PC-9 (cell line): ENCODE results near the gene C19orf12. TPM values are rescaled to one million over a fixed set of nuclear protein-coding genes. Genes with fewer than 3 reads are reported as not detected.

ENCODE experiments used
- BruUV-seq: library from RNA; stranded (reverse); fragments of 400-500 nt; replicated peaks from 2 replicates; lab custom pipeline; 2021; lab: Mats Ljungman, UMichigan
- CTCF ChIA-PET: fragments of 300-600 bp; sonication (Branson Sonifier 250); formaldehyde crosslinking; loops from one replicate; lab custom pipeline; 2022; ENCODE audit warnings: antibody characterized with exemption; lab: Charles Lee
- POLR2A ChIA-PET: fragments of 300-600 bp; sonication (Branson Sonifier 250); formaldehyde crosslinking; loops from one replicate; lab custom pipeline; 2022; ENCODE audit warnings: antibody characterized with exemption; ENCODE audit not compliant: unreplicated experiment; lab: Charles Lee
- DNase-seq, 2 experiments: peaks; one replicate each; pipeline versions ENCODE4 v3.0.0 to v3.0.0-alpha.2; 2015 to 2022; ENCODE audit warnings: mixed read lengths in 1 of 2
- H2AFZ ChIP-seq: fragments of 200-600 bp; sonication (generic); 2 replicates; pipeline ENCODE4 v1.8.1; 2017; ENCODE audit warnings: antibody characterized with exemption
- H3F3A ChIP-seq: fragments of 200-600 bp; sonication (generic); 2 replicates; pipeline ENCODE4 v1.8.1; 2017; ENCODE audit warnings: antibody characterized with exemption, mild to moderate bottlenecking, low read depth; ENCODE audit not compliant: insufficient read depth
- H3K27ac ChIP-seq: fragments of 200-600 bp; sonication (generic); 2 replicates; pipeline ENCODE4 v1.6.1; 2016; ENCODE audit warnings: mixed run types
- H3K27me3 ChIP-seq: fragments of 200-600 bp; sonication (generic); 2 replicates; pipeline ENCODE4 v1.6.1; 2016; ENCODE audit warnings: low read depth, mixed run types; ENCODE audit not compliant: insufficient read depth
- H3K36me3 ChIP-seq: fragments of 200-600 bp; sonication (generic); 2 replicates; pipeline ENCODE4 v1.6.1; 2016; ENCODE audit warnings: low read depth, mixed run types
- H3K4me1 ChIP-seq: fragments of 200-600 bp; sonication (generic); replicated peaks from 2 replicates; pipeline ENCODE4 v1.6.1; 2016; ENCODE audit warnings: mixed run types; ENCODE audit not compliant: insufficient read depth
- H3K4me2 ChIP-seq: fragments of 200-600 bp; sonication (generic); 2 replicates; pipeline ENCODE4 v1.6.1; 2017; ENCODE audit warnings: mixed run types
- H3K4me3 ChIP-seq: fragments of 200-600 bp; sonication (generic); 2 replicates; pipeline ENCODE4 v1.6.1; 2016; ENCODE audit warnings: mixed run types
- H3K79me2 ChIP-seq: fragments of 200-600 bp; sonication (generic); 2 replicates; pipeline ENCODE4 v1.6.1; 2017; ENCODE audit warnings: low read depth, mixed run types
- H3K9me2 ChIP-seq: fragments of 200-600 bp; sonication (generic); 2 replicates; pipeline ENCODE4 v1.8.1; 2017; ENCODE audit warnings: mild to moderate bottlenecking; ENCODE audit not compliant: insufficient read depth
- H3K9me3 ChIP-seq: fragments of 200-600 bp; sonication (generic); 2 replicates; pipeline ENCODE4 v1.8.1; 2016; ENCODE audit warnings: low read depth; ENCODE audit not compliant: insufficient read depth
- H4K20me1 ChIP-seq: fragments of 200-600 bp; sonication (generic); 2 replicates; pipeline ENCODE4 v1.8.1; 2017; ENCODE audit not compliant: insufficient read depth
- CTCF ChIP-seq: fragments of 200-600 bp; sonication (generic); conservative IDR thresholded peaks from 2 replicates; pipeline ENCODE4 v1.6.1; 2017; ENCODE audit warnings: mixed run types, antibody characterized with exemption, mild to moderate bottlenecking, moderate library complexity
- EZH2 ChIP-seq: fragments of 200-600 bp; sonication (generic); IDR thresholded peaks from 2 replicates; pipeline ENCODE4 v1.8.0; 2017; ENCODE audit warnings: antibody characterized with exemption, low read depth
- intact Hi-C: fragments of 100-400 bp; cut with micrococcal nuclease; formaldehyde crosslinking; loops from one replicate; pipeline ENCODE4 v1.10.0; 2022; ENCODE audit not compliant: unreplicated experiment
- total RNA-seq: library from RNA; stranded (reverse); gene quantifications from 2 replicates; pipeline ENCODE4 v1.2.3, GENCODE V29; 2021

Gene C19orf12
- total RNA-seq, 1 experiment from 2014 or later = 14.8 TPM

DNA sequence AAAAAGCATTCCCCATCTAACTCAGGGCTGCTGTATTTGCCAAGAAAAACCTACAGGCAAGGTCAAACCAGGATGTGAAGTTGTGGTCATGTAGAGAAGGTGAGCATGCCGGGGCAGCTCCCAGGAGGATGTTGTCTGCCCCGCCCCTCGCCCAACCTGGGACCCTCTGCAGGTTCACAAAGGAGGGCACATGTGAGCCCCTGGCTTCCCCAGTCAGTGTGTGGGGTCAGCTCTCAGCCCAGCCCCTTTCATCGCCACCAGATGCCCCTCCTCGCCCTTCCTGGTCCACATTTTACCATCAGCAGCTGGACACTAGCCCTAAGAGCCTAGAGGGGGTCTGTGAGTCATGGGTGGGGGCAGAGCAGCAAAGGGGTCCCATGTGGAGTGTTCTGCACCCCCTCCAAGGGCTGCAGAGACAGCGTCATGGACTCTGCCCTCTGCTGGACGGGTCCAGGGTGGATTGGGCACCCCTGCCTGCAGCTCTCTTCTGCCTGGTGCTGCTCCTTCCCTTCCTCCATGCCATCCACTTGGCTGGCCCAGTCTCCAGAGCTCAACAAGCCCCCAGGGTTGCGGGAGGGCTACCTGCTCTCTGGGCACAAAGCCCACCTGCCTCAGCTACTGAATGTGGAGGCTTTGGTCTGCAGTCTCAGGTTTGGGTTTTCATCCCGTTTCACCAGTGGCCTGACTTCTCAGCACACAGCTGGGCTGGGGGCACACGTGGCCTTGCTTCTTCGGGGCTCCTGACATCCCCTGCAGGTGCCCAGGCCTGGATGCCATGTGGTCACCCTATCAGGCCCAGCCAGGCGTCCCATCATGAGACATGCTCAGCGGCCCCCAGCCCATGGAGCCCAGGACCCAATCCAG, 46.1 kb downstream of the C19orf12 start:
- H3F3A ChIP-seq = peaks cover 58% of the 10 kb centered on the region
- H3K27me3 ChIP-seq = no peaks in the 10 kb centered on the region
- no peak overlapping the region for H2AFZ ChIP-seq
- TF ChIP-seq CTCF (no peak; the same call in 1 of the 2 replicates), EZH2 (no peak)
- no peak overlapping the region for H3K4me2 ChIP-seq
- CTCF ChIA-PET = no interaction called here
- H4K20me1 ChIP-seq = peaks cover 25% of the 10 kb centered on the region
- no TSS peak for BruUV-seq
- no peak overlapping the region for H3K4me3 ChIP-seq
- intact Hi-C loops = no loop called here
- no peaks in the 10 kb centered on the region for H3K9me2 ChIP-seq
- no peak overlapping the region for H3K27ac ChIP-seq
- peaks cover 82% of the 10 kb centered on the region for H3K79me2 ChIP-seq
- DNase-seq = no peak
- peaks cover 18% of the 10 kb centered on the region; the same call in 1 of the 2 replicates for H3K36me3 ChIP-seq
- H3K4me1 ChIP-seq = peaks cover 60% of the 10 kb centered on the region
- no peaks in the 10 kb centered on the region for H3K9me3 ChIP-seq
- POLR2A ChIA-PET = no interaction called here

DNA sequence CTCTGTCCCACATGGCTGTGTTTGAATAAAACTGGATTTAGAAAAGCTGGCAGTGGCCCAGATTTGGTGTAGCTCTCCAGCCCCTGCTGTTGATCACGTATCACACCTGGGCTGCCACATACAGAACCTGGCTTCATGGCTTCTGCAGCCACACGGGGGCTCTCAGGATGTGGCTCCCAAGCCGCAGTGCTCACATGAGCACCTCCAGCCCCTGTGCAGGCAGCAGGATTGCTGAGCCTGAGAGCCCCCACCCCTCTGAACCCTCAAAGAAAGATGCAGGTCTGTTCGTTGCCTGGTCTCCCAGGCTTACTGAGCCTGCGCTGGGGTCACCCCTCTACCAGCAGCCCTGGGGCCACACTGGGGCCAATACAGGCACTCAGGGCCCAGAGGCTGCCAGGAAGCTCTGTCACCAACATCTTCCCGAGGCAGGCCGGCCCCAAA, 47.1 kb downstream of the C19orf12 start:
- peaks cover 71% of the 10 kb centered on the region for H3K4me1 ChIP-seq

DNA sequence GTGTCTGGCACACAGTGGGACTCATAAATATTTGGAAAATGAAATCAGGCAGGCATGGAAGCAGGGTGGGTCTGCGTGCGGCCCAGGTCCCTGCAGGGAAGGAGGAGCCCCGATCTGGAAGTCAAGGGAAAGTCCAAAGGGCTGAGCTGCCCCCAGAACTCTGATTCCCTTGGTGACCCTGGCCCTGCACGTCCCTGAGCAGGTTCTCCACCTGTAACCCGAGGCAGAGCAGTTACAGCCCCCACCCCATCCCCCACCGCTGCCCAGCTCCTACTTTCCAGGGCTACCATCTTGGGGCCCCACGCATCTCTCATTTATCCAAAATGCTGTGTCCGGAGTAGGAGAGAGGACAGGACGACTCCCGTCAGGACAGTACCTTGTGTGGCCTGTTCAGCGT, 47.7 kb downstream of the C19orf12 start:
- CTCF ChIA-PET = interaction anchor here (1.4 kb wide), 1 partner anchor 47 kb away, joined by 3 read pairs; no protein-coding TSS in a partner anchor

More for the DNA sequence above, 47.1 kb downstream of the C19orf12 start:
- peaks cover 69% of the 10 kb centered on the region for H3F3A ChIP-seq
- peaks cover 16% of the 10 kb centered on the region; the same call in 1 of the 2 replicates for H3K36me3 ChIP-seq
- H3K27me3 ChIP-seq = no peaks in the 10 kb centered on the region
- no peak for DNase-seq
- H3K9me3 ChIP-seq = no peaks in the 10 kb centered on the region
- H3K4me2 ChIP-seq = peak overlapping the region; percentile 95; the same call in 1 of the 2 replicates
- H3K27ac ChIP-seq = no peak overlapping the region
- ChIA-PET CTCF (no interaction called here), POLR2A (interaction anchor here (0.6 kb wide), 1 partner anchor 62 kb away, joined by 14 read pairs; the partner anchor contains the start of gene POP4)
- no peak overlapping the region for H2AFZ ChIP-seq
- BruUV-seq = no TSS peak
- peaks cover 25% of the 10 kb centered on the region for H4K20me1 ChIP-seq
- H3K79me2 ChIP-seq = peaks cover 71% of the 10 kb centered on the region
- intact Hi-C loops = no loop called here
- no peaks in the 10 kb centered on the region for H3K9me2 ChIP-seq
- H3K4me3 ChIP-seq = no peak overlapping the region
- no peak for TF ChIP-seq EZH2

More for the DNA sequence above, 47.7 kb downstream of the C19orf12 start:
- intact Hi-C loops = no loop called here
- Histone ChIP-seq H3K36me3 (peaks cover 16% of the 10 kb centered on the region; the same call in 1 of the 2 replicates), H3K4me2 (peak overlapping the region; percentile 95), H2AFZ (no peak overlapping the region), H4K20me1 (peaks cover 22% of the 10 kb centered on the region), H3K27me3 (no peaks in the 10 kb centered on the region), H3K27ac (no peak overlapping the region), H3K9me3 (no peaks in the 10 kb centered on the region), H3K79me2 (peaks cover 66% of the 10 kb centered on the region), H3K4me1 (peaks cover 72% of the 10 kb centered on the region), H3F3A (peaks cover 73% of the 10 kb centered on the region), H3K9me2 (no peaks in the 10 kb centered on the region), H3K4me3 (peak overlapping the region; percentile 95; the same call in 1 of the 2 replicates)
- POLR2A ChIA-PET = no interaction called here
- DNase-seq = no peak
- no TSS peak for BruUV-seq
- TF ChIP-seq CTCF (no peak), EZH2 (no peak)
